Neural cell (in vitro differentiated cells): Measurements from ENCODE around the gene CRYBA1. TPM values are rescaled to one million over a fixed set of nuclear protein-coding genes. Genes with fewer than 3 reads are reported as not detected.

Source experiments
- H2AFZ ChIP-seq: fragments of 200-600, 300-800 bp; sonication (generic), shearing (Covaris generic); 2 replicates; pipeline ENCODE4 v1.6.0; 2014; ENCODE audit warnings: low read depth, mild to moderate bottlenecking, antibody characterized with exemption, low read length, moderate library complexity
- H3F3A ChIP-seq: fragments of 200-600 bp; shearing (Covaris generic); 2 replicates; pipeline ENCODE4 v1.6.1; 2016; ENCODE audit warnings: mild to moderate bottlenecking, moderate library complexity, mixed read lengths, antibody characterized with exemption, low read length; ENCODE audit not compliant: insufficient read depth, poor library complexity, severe bottlenecking
- H3K27ac ChIP-seq: fragments of 200-600, 300-800 bp; sonication (generic), shearing (Covaris generic); 2 replicates; pipeline ENCODE4 v1.5.1; 2014; ENCODE audit warnings: mild to moderate bottlenecking, low read length, moderate library complexity
- H3K27me3 ChIP-seq: fragments of 300-800, 200-600 bp; sonication (generic), shearing (Covaris generic); 2 replicates; pipeline ENCODE4 v1.6.0; 2014; ENCODE audit warnings: mild to moderate bottlenecking, low read depth, low read length, moderate library complexity; ENCODE audit not compliant: insufficient read depth
- H3K36me3 ChIP-seq: fragments of 300-800, 200-600 bp; sonication (generic), shearing (Covaris generic); 2 replicates; pipeline ENCODE4 v1.5.1; 2014; ENCODE audit warnings: mild to moderate bottlenecking, antibody characterized with exemption, low read length, moderate library complexity; ENCODE audit not compliant: insufficient read depth
- H3K4me2 ChIP-seq: fragments of 300-800, 200-600 bp; sonication (generic), shearing (Covaris generic); 2 replicates; pipeline ENCODE4 v1.6.0; 2014; ENCODE audit warnings: mild to moderate bottlenecking, low read length
- H3K4me3 ChIP-seq: fragments of 300-800, 200-600 bp; sonication (generic), shearing (Covaris generic); 2 replicates; pipeline ENCODE4 v1.5.1; 2014; ENCODE audit warnings: mild to moderate bottlenecking, low read length, moderate library complexity
- H3K79me2 ChIP-seq: fragments of 200-600 bp; shearing (Covaris generic); replicated peaks from 2 replicates; pipeline ENCODE4 v1.6.0; 2014; ENCODE audit warnings: mild to moderate bottlenecking, low read length, moderate library complexity; ENCODE audit not compliant: insufficient read depth
- H3K9ac ChIP-seq: fragments of 300-800, 200-600 bp; sonication (generic), shearing (Covaris generic); 2 replicates; pipeline ENCODE4 v1.6.1; 2016; ENCODE audit warnings: mild to moderate bottlenecking, low read length, mixed read lengths
- H3K9me2 ChIP-seq: fragments of 200-600 bp; shearing (Covaris generic); 2 replicates; pipeline ENCODE4 v1.6.1; 2016; ENCODE audit warnings: mild to moderate bottlenecking, low read length, mixed read lengths; ENCODE audit not compliant: insufficient read depth
- H3K9me3 ChIP-seq: fragments of 200-600, 300-800 bp; sonication (generic), shearing (Covaris generic); 2 replicates; pipeline ENCODE4 v1.6.1; 2016; ENCODE audit warnings: mild to moderate bottlenecking, mixed run types, low read length, moderate library complexity, mixed read lengths
- H4K20me1 ChIP-seq: fragments of 200-600 bp; shearing (Covaris generic); 2 replicates; pipeline ENCODE4 v1.6.1; 2016; ENCODE audit warnings: mild to moderate bottlenecking, mixed run types; ENCODE audit not compliant: insufficient read depth
- EP300 ChIP-seq: fragments of 450-650 bp; conservative IDR thresholded peaks from 2 replicates; pipeline ENCODE4 v1.6.1; 2014; ENCODE audit warnings: antibody characterized with exemption, mild to moderate bottlenecking, moderate library complexity; ENCODE audit not compliant: poor library complexity, severe bottlenecking
- EZH2 ChIP-seq: fragments of 200-600, 300-800 bp; shearing (Covaris generic), sonication (generic); IDR thresholded peaks from 2 replicates; pipeline ENCODE4 v1.6.1; 2014; ENCODE audit warnings: antibody characterized with exemption, low read length, borderline replicate concordance, mild to moderate bottlenecking; ENCODE audit not compliant: insufficient read depth, poor library complexity, severe bottlenecking
- MXI1 ChIP-seq: fragments of 450-650 bp; conservative IDR thresholded peaks from 2 replicates; pipeline ENCODE4 v1.6.1; 2014; ENCODE audit warnings: antibody characterized with exemption, mild to moderate bottlenecking; ENCODE audit not compliant: poor library complexity, severe bottlenecking
- POLR2AphosphoS5 ChIP-seq: IDR thresholded peaks from 2 replicates; pipeline ENCODE4 v1.6.1; 2012
- RAD21 ChIP-seq: fragments of 450-650 bp; conservative IDR thresholded peaks from 2 replicates; pipeline ENCODE4 v1.6.1; 2014; ENCODE audit warnings: antibody characterized with exemption, mild to moderate bottlenecking, moderate library complexity
- REST ChIP-seq: IDR thresholded peaks from 2 replicates; pipeline ENCODE4 v1.6.1; 2012; ENCODE audit warnings: borderline replicate concordance
- SMC3 ChIP-seq: fragments of 450-650 bp; conservative IDR thresholded peaks from 2 replicates; pipeline ENCODE4 v1.6.1; 2014; ENCODE audit warnings: antibody characterized with exemption, mild to moderate bottlenecking, moderate library complexity; ENCODE audit not compliant: poor library complexity
- TAF1 ChIP-seq: IDR thresholded peaks from 2 replicates; pipeline ENCODE4 v1.6.1; 2012; ENCODE audit warnings: low read depth
- polyA plus RNA-seq: library from polyadenylated mRNA; depleted of rRNA; stranded (reverse); fragments of >200 nt; gene quantifications from 2 replicates; pipeline ENCODE4 v1.2.3, GENCODE V29; 2014
- TF ChIP-seq, protein P1 (sequence below): fragments of 450-650 bp; IDR thresholded peaks from 2 replicates; pipeline ENCODE4 v1.5.1; 2014; ENCODE audit warnings: antibody characterized with exemption, mild to moderate bottlenecking, moderate library complexity; ENCODE audit not compliant: poor library complexity, severe bottlenecking

Gene CRYBA1
- polyA plus RNA-seq, 1 donor from 2014 or later, result not detected

GRCh38 chr17:29279397-29280070 lies 32.9 kb downstream of the CRYBA1 start:
- Histone ChIP-seq H3K4me3 (no peak overlapping the region), H3K79me2 (peaks cover 90% of the 10 kb centered on the region), H3F3A (no peaks in the 10 kb centered on the region), H3K9me2 (no peaks in the 10 kb centered on the region), H3K36me3 (peaks cover 10% of the 10 kb centered on the region), H3K9ac (no peak overlapping the region), H3K27ac (no peak overlapping the region), H4K20me1 (no peaks in the 10 kb centered on the region), H2AFZ (no peak overlapping the region), H3K9me3 (peaks cover 3% of the 10 kb centered on the region), H3K27me3 (no peaks in the 10 kb centered on the region), H3K4me2 (no peak overlapping the region)
- TF ChIP-seq POLR2AphosphoS5 (no peak), RAD21 (no peak), EZH2 (no peak), REST (no peak)
- TF ChIP-seq, protein P1, sequence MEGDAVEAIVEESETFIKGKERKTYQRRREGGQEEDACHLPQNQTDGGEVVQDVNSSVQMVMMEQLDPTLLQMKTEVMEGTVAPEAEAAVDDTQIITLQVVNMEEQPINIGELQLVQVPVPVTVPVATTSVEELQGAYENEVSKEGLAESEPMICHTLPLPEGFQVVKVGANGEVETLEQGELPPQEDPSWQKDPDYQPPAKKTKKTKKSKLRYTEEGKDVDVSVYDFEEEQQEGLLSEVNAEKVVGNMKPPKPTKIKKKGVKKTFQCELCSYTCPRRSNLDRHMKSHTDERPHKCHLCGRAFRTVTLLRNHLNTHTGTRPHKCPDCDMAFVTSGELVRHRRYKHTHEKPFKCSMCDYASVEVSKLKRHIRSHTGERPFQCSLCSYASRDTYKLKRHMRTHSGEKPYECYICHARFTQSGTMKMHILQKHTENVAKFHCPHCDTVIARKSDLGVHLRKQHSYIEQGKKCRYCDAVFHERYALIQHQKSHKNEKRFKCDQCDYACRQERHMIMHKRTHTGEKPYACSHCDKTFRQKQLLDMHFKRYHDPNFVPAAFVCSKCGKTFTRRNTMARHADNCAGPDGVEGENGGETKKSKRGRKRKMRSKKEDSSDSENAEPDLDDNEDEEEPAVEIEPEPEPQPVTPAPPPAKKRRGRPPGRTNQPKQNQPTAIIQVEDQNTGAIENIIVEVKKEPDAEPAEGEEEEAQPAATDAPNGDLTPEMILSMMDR, result no peak

DNA sequence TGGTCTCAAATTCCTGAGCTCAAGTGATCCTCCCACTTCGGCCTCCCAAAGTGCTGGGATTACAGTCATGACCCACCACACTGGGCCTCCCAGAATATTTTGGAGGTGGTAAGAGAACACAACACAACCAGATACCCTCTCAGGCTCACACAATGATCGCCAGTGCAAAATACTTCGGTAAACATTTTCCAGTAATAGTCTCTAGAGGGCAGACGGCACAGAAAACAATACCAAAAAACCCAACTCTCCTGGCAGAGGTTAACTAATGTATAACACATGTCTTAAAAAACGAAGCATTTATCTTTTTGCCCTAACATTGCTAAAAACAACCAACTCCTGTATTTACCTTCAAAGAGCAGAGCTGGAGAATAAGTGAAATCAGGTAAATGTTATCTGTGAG lies 36.8 kb downstream of the CRYBA1 start:
- Histone ChIP-seq H3K9me3 (peaks cover 3% of the 10 kb centered on the region), H3K9ac (no peak overlapping the region), H4K20me1 (no peaks in the 10 kb centered on the region), H3K36me3 (peaks cover 10% of the 10 kb centered on the region), H3K27ac (no peak overlapping the region), H3K4me2 (no peak overlapping the region), H3K9me2 (no peaks in the 10 kb centered on the region), H3K79me2 (peaks cover 89% of the 10 kb centered on the region), H2AFZ (no peak overlapping the region), H3K27me3 (no peaks in the 10 kb centered on the region), H3F3A (no peaks in the 10 kb centered on the region), H3K4me3 (peak overlapping the region; percentile 38)
- TF ChIP-seq SMC3 (no peak), TAF1 (no peak), EZH2 (no peak), REST (no peak), POLR2AphosphoS5 (no peak), MXI1 (no peak), EP300 (no peak)
- TF ChIP-seq, protein P1, result no peak
